PC-3 (cell line): ENCODE data around the gene MFN2. TPM values are rescaled to one million over a fixed set of nuclear protein-coding genes. Genes with fewer than 3 reads are reported as not detected.

ENCODE experiments used
- ATAC-seq: fragments of 200-7000 bp; cut with Tn5 transposase; 2 replicates; pipeline ENCODE4 v1.9.1; 2020; ENCODE audit warnings: mild to moderate bottlenecking, moderate library complexity
- BruUV-seq: library from RNA; stranded (reverse); fragments of 400-500 nt; replicated peaks from 2 replicates; lab custom pipeline; 2021; lab: Mats Ljungman, UMichigan
- CTCF ChIA-PET: fragments of 300-600 bp; sonication (Branson Sonifier 250); formaldehyde crosslinking; loops from one replicate; lab custom pipeline; 2022; ENCODE audit warnings: antibody characterized with exemption; lab: Charles Lee
- POLR2A ChIA-PET: fragments of 300-600 bp; sonication (Branson Sonifier 250); formaldehyde crosslinking; loops from one replicate; lab custom pipeline; 2022; ENCODE audit warnings: antibody characterized with exemption; ENCODE audit not compliant: unreplicated experiment; lab: Charles Lee
- DNase-seq: peaks from one replicate; pipeline ENCODE4 v3.0.0-alpha.2; 2015
- H2AFZ ChIP-seq: fragments of 300-600 bp; sonication (generic); 2 replicates; pipeline ENCODE4 v1.6.0; 2016; ENCODE audit warnings: antibody characterized with exemption, low read length
- H3F3A ChIP-seq: fragments of 300-600 bp; sonication (generic); one replicate; pipeline ENCODE4 v1.6.0; 2017; ENCODE audit warnings: antibody characterized with exemption, low read length, control low read depth, mild to moderate bottlenecking; ENCODE audit not compliant: unreplicated experiment
- H3K27ac ChIP-seq: fragments of 300-600 bp; sonication (generic); 2 replicates; pipeline ENCODE4 v1.5.1; 2016; ENCODE audit warnings: mild to moderate bottlenecking, low read length
- H3K27me3 ChIP-seq: fragments of 300-600 bp; sonication (generic); 2 replicates; pipeline ENCODE4 v1.6.1; 2016; ENCODE audit warnings: low read length, mixed read lengths
- H3K36me3 ChIP-seq: fragments of 300-600 bp; sonication (generic); 2 replicates; pipeline ENCODE4 v1.6.1; 2016; ENCODE audit warnings: low read depth, mixed run types, low read length, mixed read lengths
- H3K4me1 ChIP-seq: fragments of 300-600 bp; sonication (generic); 2 replicates; pipeline ENCODE4 v1.5.1; 2016; ENCODE audit warnings: low read length; ENCODE audit not compliant: insufficient read depth
- H3K4me2 ChIP-seq: fragments of 300-600 bp; sonication (generic); 2 replicates; pipeline ENCODE4 v1.6.0; 2016; ENCODE audit warnings: low read length
- H3K4me3 ChIP-seq: fragments of 300-600 bp; sonication (generic); 2 replicates; pipeline ENCODE4 v1.5.1; 2016; ENCODE audit warnings: mild to moderate bottlenecking, low read length, mixed read lengths
- H3K79me2 ChIP-seq: fragments of 300-600 bp; sonication (generic); 2 replicates; pipeline ENCODE4 v1.6.1; 2017; ENCODE audit warnings: low read length, mixed read lengths
- H3K9ac ChIP-seq: fragments of 300-600 bp; sonication (generic); 2 replicates; pipeline ENCODE4 v1.6.0; 2016; ENCODE audit warnings: mild to moderate bottlenecking, low read length
- H3K9me2 ChIP-seq: fragments of 300-600 bp; sonication (generic); replicated peaks from 2 replicates; pipeline ENCODE4 v1.6.1; 2016; ENCODE audit warnings: mixed run types, low read length, mixed read lengths
- H3K9me3 ChIP-seq: fragments of 300-600 bp; sonication (generic); 2 replicates; pipeline ENCODE4 v1.6.1; 2016; ENCODE audit warnings: low read length, mixed read lengths
- H4K20me1 ChIP-seq: fragments of 300-600 bp; sonication (generic); 2 replicates; pipeline ENCODE4 v1.6.1; 2016; ENCODE audit warnings: low read length, mixed read lengths
- CTCF ChIP-seq: fragments of 300-600 bp; sonication (generic); conservative IDR thresholded peaks from 2 replicates; pipeline ENCODE4 v1.5.1; 2017; ENCODE audit warnings: antibody characterized with exemption, low read depth, mild to moderate bottlenecking, low read length
- EZH2 ChIP-seq: fragments of 300-600 bp; sonication (generic); IDR thresholded peaks from one replicate; pipeline ENCODE4 v1.6.1; 2017; ENCODE audit warnings: antibody characterized with exemption, mild to moderate bottlenecking, low read length; ENCODE audit not compliant: unreplicated experiment
- EZH2phosphoT487 ChIP-seq: fragments of 300-600 bp; sonication (generic); IDR thresholded peaks from 2 replicates; pipeline ENCODE4 v1.6.1; 2018; ENCODE audit warnings: mild to moderate bottlenecking, antibody characterized with exemption, low read length, borderline replicate concordance
- intact Hi-C: fragments of 100-400 bp; cut with micrococcal nuclease; formaldehyde crosslinking; loops from 2 replicates; pipeline ENCODE4 v1.9.0; 2023
- total RNA-seq: library from RNA; depleted of rRNA; stranded (reverse); fragments of >200 nt; gene quantifications from 2 replicates; pipeline ENCODE4 v1.2.3, GENCODE V29; 2014

MFN2 gene
- total RNA-seq, 1 experiment from 2014 or later, result 97.8 TPM

- H3K36me3 ChIP-seq, result peaks cover 71% of the 10 kb centered on the region
- no peaks in the 10 kb centered on the region for H3F3A ChIP-seq
- no TSS peak for BruUV-seq
- no peak overlapping the region for H3K9ac ChIP-seq
- no peak for DNase-seq
- no peaks in the 10 kb centered on the region for H3K79me2 ChIP-seq
- no peak overlapping the region for H3K4me2 ChIP-seq
- H3K4me3 ChIP-seq, result no peak overlapping the region
- no peaks in the 10 kb centered on the region for H4K20me1 ChIP-seq
- H3K27me3 ChIP-seq, result no peaks in the 10 kb centered on the region
- no peaks in the 10 kb centered on the region for H3K9me2 ChIP-seq
- no peak for ATAC-seq
- intact Hi-C loops, result no loop called here
- ChIA-PET CTCF (no interaction called here), POLR2A (no interaction called here)
- no peaks in the 10 kb centered on the region for H3K9me3 ChIP-seq
- no peak overlapping the region for H2AFZ ChIP-seq
- no peak for TF ChIP-seq EZH2phosphoT487
- no peak for TF ChIP-seq EZH2
- TF ChIP-seq CTCF, result no peak
- no peak overlapping the region for H3K27ac ChIP-seq
- H3K4me1 ChIP-seq, result no peaks in the 10 kb centered on the region
Observed at GRCh38 chr1:12003762-12004161, 23.5 kb downstream of the MFN2 start.

- H3K9me3 ChIP-seq, result no peaks in the 10 kb centered on the region
- no peaks in the 10 kb centered on the region for H3K4me1 ChIP-seq
- H3K9me2 ChIP-seq, result no peaks in the 10 kb centered on the region
- TF ChIP-seq EZH2phosphoT487, result no peak
- TF ChIP-seq CTCF, result no peak
- no peak for TF ChIP-seq EZH2
- CTCF ChIA-PET, result no interaction called here
- no peak overlapping the region for H2AFZ ChIP-seq
- H3K27me3 ChIP-seq, result no peaks in the 10 kb centered on the region
- H3K27ac ChIP-seq, result no peak overlapping the region
- H3K4me2 ChIP-seq, result no peak overlapping the region
- peaks cover 61% of the 10 kb centered on the region for H3K36me3 ChIP-seq
- no peaks in the 10 kb centered on the region for H3F3A ChIP-seq
- H4K20me1 ChIP-seq, result no peaks in the 10 kb centered on the region
- DNase-seq, result no peak
- H3K79me2 ChIP-seq, result no peaks in the 10 kb centered on the region
- no peak overlapping the region for H3K4me3 ChIP-seq
- no peak for ATAC-seq
- intact Hi-C loops, result no loop called here
- POLR2A ChIA-PET, result no interaction called here
- no TSS peak for BruUV-seq
- no peak overlapping the region for H3K9ac ChIP-seq
Observed at GRCh38 chr1:12005488-12006166, 25.4 kb downstream of the MFN2 start.

- no TSS peak for BruUV-seq
- POLR2A ChIA-PET, result no interaction called here
- no peak overlapping the region for H3K9ac ChIP-seq
- no peaks in the 10 kb centered on the region for H3K9me3 ChIP-seq
- no peaks in the 10 kb centered on the region for H3F3A ChIP-seq
- peaks cover 58% of the 10 kb centered on the region for H3K36me3 ChIP-seq
- TF ChIP-seq EZH2 (no peak), CTCF (no peak), EZH2phosphoT487 (no peak)
- H2AFZ ChIP-seq, result no peak overlapping the region
- H3K4me3 ChIP-seq, result no peak overlapping the region
- H4K20me1 ChIP-seq, result no peaks in the 10 kb centered on the region
- H3K79me2 ChIP-seq, result no peaks in the 10 kb centered on the region
- H3K4me1 ChIP-seq, result no peaks in the 10 kb centered on the region
- intact Hi-C loops, result no loop called here
- H3K4me2 ChIP-seq, result no peak overlapping the region
- no peak overlapping the region for H3K27ac ChIP-seq
- H3K9me2 ChIP-seq, result no peaks in the 10 kb centered on the region
- ATAC-seq (no peak), DNase-seq (no peak)
- CTCF ChIA-PET, result no interaction called here
- no peaks in the 10 kb centered on the region for H3K27me3 ChIP-seq
Observed at GRCh38 chr1:12006167-12006921, 26.1 kb downstream of the MFN2 start.
